Activated CD8-positive, alpha-beta T cell treated with anti-CD3 and anti-CD28 coated beads for 36 hours (primary cell): ENCODE results near the gene DCTN5. TPM values are rescaled to one million over a fixed set of nuclear protein-coding genes. Genes with fewer than 3 reads are reported as not detected.

ENCODE experiments used
- ATAC-seq: fragments of 200-7000 bp; cut with Tn5 transposase; one replicate; pipeline ENCODE4 v1.10.0; 2021; ENCODE audit warnings: mild to moderate bottlenecking, moderate library complexity
- CTCF ChIA-PET: fragments of 350-600 bp; sonication (Branson Sonifier 250); formaldehyde crosslinking; loops from one replicate; lab custom pipeline; 2021; ENCODE audit warnings: antibody characterized with exemption; lab: Charles Lee
- POLR2A ChIA-PET: fragments of 350-600 bp; sonication (Branson Sonifier 250); formaldehyde crosslinking; loops from one replicate; lab custom pipeline; 2021; ENCODE audit warnings: antibody characterized with exemption; lab: Charles Lee
- DNase-seq: peaks from one replicate; pipeline ENCODE4 v3.0.0-alpha.2; 2020
- H3K27ac Mint-ChIP-seq: one replicate; pipeline ENCODE4 v1.8.0; 2021; ENCODE audit warnings: mild to moderate bottlenecking, mixed read lengths
- H3K27me3 Mint-ChIP-seq: one replicate; pipeline ENCODE4 v1.8.0; 2021; ENCODE audit warnings: mixed read lengths
- H3K36me3 Mint-ChIP-seq: one replicate; pipeline ENCODE4 v1.8.0; 2021; ENCODE audit warnings: low read depth, mixed read lengths
- H3K4me1 Mint-ChIP-seq: one replicate; pipeline ENCODE4 v1.8.0; 2021; ENCODE audit warnings: low read depth, mixed read lengths
- H3K4me3 Mint-ChIP-seq: one replicate; pipeline ENCODE4 v1.8.0; 2021; ENCODE audit warnings: mild to moderate bottlenecking, moderate library complexity, mixed read lengths
- H3K9me3 Mint-ChIP-seq: one replicate; pipeline ENCODE4 v1.8.0; 2021; ENCODE audit warnings: mixed read lengths
- intact Hi-C: fragments of 100-400 bp; cut with micrococcal nuclease; formaldehyde crosslinking; loops from one replicate; pipeline ENCODE4 v1.10.0; 2022
- total RNA-seq, 2 experiments: library from RNA; stranded (reverse); gene quantifications; one replicate each; pipeline ENCODE4 v1.2.3, GENCODE V29; 2021
- TF ChIP-seq, protein P1 (sequence below): fragments of 200-600 bp; IDR thresholded peaks from one replicate; pipeline ENCODE4 v1.8.0; 2022; ENCODE audit warnings: antibody characterized with exemption, mild to moderate bottlenecking

The DCTN5 gene
- total RNA-seq, 2 experiments from 2014 or later = 51.3 to 54.1 TPM

DNA sequence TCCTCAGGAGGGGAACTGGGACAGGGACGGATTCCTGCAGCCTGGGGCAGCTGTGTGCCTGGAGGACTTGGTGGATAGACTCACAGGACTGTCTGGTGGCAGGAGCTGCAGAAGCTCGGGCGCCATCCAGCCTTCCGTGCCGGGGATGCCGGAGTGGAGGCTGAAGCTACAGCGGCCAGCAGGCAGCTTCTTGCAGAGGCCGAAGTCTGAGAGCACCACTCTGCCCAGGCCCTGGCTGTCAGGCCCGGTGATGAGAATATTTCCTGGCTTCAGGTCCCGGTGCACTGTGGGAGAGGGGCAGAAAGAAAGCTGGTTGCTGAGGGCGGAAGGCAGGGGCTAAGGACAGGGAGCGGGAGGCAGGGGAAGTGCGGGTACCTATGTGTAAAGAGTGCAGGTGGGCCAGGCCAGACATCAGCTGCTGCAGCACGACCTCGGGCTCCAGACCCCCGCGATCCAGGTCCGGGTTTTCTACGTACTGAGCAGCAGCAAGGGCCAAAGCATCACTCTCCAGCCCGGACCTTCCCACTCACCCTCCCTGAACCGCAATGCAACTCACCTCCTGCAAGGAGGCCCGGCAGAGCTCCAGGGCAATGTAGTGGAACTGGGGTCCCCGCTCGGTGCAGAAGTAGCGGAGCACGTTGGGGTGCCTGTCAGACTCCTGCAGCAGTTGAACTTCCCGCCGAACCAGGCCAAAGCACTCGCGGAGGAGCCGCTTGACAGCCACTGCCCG is 53.5 kb downstream of the DCTN5 start:
- CTCF ChIA-PET = interaction anchor here (1.1 to 1.2 kb wide), 2 partner anchors 26 to 40 kb away, joined by 3 read pairs; no protein-coding TSS in a partner anchor
- no peak overlapping the region for H3K27ac Mint-ChIP-seq
- no peaks in the 10 kb centered on the region for H3K9me3 Mint-ChIP-seq
- peak; percentile 12 for DNase-seq
- H3K4me1 Mint-ChIP-seq = peaks cover 5% of the 10 kb centered on the region
- peaks cover 7% of the 10 kb centered on the region for H3K27me3 Mint-ChIP-seq
- peaks cover 8% of the 10 kb centered on the region for H3K36me3 Mint-ChIP-seq
- POLR2A ChIA-PET = interaction anchor here (0.5 to 1.4 kb wide), 3 partner anchors 10 to 248 kb away, joined by 3 to 6 read pairs (median 3); no protein-coding TSS in a partner anchor
- intact Hi-C loops = no loop called here
- TF ChIP-seq, protein P1, sequence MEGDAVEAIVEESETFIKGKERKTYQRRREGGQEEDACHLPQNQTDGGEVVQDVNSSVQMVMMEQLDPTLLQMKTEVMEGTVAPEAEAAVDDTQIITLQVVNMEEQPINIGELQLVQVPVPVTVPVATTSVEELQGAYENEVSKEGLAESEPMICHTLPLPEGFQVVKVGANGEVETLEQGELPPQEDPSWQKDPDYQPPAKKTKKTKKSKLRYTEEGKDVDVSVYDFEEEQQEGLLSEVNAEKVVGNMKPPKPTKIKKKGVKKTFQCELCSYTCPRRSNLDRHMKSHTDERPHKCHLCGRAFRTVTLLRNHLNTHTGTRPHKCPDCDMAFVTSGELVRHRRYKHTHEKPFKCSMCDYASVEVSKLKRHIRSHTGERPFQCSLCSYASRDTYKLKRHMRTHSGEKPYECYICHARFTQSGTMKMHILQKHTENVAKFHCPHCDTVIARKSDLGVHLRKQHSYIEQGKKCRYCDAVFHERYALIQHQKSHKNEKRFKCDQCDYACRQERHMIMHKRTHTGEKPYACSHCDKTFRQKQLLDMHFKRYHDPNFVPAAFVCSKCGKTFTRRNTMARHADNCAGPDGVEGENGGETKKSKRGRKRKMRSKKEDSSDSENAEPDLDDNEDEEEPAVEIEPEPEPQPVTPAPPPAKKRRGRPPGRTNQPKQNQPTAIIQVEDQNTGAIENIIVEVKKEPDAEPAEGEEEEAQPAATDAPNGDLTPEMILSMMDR = no peak
- peak; percentile 22 for ATAC-seq
- H3K4me3 Mint-ChIP-seq = no peak overlapping the region

DNA sequence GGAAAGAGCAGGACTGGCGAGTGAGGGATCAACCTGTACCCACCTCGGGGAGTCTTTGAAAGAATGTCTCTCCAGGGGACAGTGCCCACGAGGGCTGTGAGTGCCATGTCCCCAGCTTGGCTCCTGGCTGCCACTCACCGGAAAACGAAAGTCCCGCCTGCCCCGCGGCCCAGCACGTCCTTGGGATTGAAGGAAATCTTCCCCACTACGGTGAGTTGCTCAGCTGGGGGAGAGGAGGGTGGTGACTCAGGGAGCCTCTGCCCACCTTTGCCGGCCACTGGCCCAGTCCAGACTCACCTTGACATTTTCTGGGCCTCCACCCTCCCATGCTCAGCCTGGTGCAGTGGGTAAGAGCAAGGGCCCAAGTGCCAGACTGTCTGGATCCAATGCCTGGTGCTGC is 54.5 kb downstream of the DCTN5 start:
- H3K9me3 Mint-ChIP-seq = no peaks in the 10 kb centered on the region
- no peak overlapping the region for H3K4me3 Mint-ChIP-seq
- TF ChIP-seq, protein P1 = no peak
- DNase-seq (no peak), ATAC-seq (no peak)
- intact Hi-C loops = no loop called here
- POLR2A ChIA-PET = no interaction called here
- peaks cover 6% of the 10 kb centered on the region for H3K36me3 Mint-ChIP-seq
- CTCF ChIA-PET = no interaction called here
- peaks cover 5% of the 10 kb centered on the region for H3K4me1 Mint-ChIP-seq
- H3K27me3 Mint-ChIP-seq = peaks cover 7% of the 10 kb centered on the region
- no peak overlapping the region for H3K27ac Mint-ChIP-seq

DNA sequence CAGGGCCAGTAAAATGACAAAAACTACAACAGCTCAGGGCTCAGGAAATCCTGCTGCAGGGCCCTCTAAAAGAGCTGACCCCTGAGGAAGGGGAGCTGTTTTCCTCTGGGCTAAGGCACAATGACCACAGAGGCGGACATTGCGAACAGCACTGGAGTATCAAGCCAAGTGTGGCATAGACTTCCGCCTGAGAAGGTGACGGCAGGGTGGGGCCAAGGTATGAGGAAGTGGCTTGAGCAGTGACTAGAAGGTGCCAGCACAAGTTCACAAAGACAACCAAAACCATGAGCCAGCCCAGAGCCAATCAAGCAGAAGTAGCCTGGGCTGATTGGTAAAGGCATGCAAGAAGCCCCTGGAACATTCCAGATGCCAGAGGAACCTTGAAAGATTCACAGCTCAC is 57.8 kb downstream of the DCTN5 start:
- DNase-seq (peak; percentile 35), ATAC-seq (peak; percentile 56)
- ChIA-PET POLR2A (no interaction called here), CTCF (no interaction called here)
- Mint-ChIP-seq H3K36me3 (no peaks in the 10 kb centered on the region), H3K9me3 (peaks cover 3% of the 10 kb centered on the region), H3K4me3 (no peak overlapping the region), H3K27ac (no peak overlapping the region), H3K27me3 (peaks cover 9% of the 10 kb centered on the region), H3K4me1 (peaks cover 5% of the 10 kb centered on the region)
- TF ChIP-seq, protein P1 = no peak
- intact Hi-C loops = no loop called here

- Mint-ChIP-seq H3K4me1 (no peaks in the 10 kb centered on the region), H3K4me3 (no peak overlapping the region), H3K9me3 (peaks cover 3% of the 10 kb centered on the region), H3K27ac (no peak overlapping the region), H3K36me3 (no peaks in the 10 kb centered on the region), H3K27me3 (peaks cover 6% of the 10 kb centered on the region)
- intact Hi-C loops = no loop called here
- TF ChIP-seq, protein P1 = no peak
- ATAC-seq = no peak
- ChIA-PET POLR2A (no interaction called here), CTCF (no interaction called here)
- DNase-seq = no peak
Observed at GRCh38 chr16:23700093-23700492, 58.8 kb downstream of the DCTN5 start.

- DNase-seq (no peak), ATAC-seq (no peak)
- H3K27me3 Mint-ChIP-seq = peaks cover 6% of the 10 kb centered on the region
- peaks cover 3% of the 10 kb centered on the region for H3K9me3 Mint-ChIP-seq
- no peak overlapping the region for H3K27ac Mint-ChIP-seq
- H3K4me3 Mint-ChIP-seq = no peak overlapping the region
- ChIA-PET CTCF (interaction anchor here (0.8 to 0.9 kb wide), 2 partner anchors 34 to 313 kb away, joined by 3 read pairs; no protein-coding TSS in a partner anchor), POLR2A (no interaction called here)
- intact Hi-C loops = no loop called here
- TF ChIP-seq, protein P1 = no peak
- no peaks in the 10 kb centered on the region for H3K4me1 Mint-ChIP-seq
- no peaks in the 10 kb centered on the region for H3K36me3 Mint-ChIP-seq
Observed at GRCh38 chr16:23700509-23700908, 59.2 kb downstream of the DCTN5 start.
